ENCODE measurements around the gene RAB11FIP4.
A peak's percentile ranks its signal among the peaks of the same experiment; 100 is the strongest.

The RAB11FIP4 gene

GRCh38 chr17:31486351-31487062 is 95.0 kb downstream of the RAB11FIP4 start:
- no peak for TF ChIP-seq CTCF (IDR thresholded peaks at IDR 0.05)
- no peak for TF ChIP-seq ZFX (IDR thresholded peaks at IDR 0.05; ENCODE audit: borderline replicate concordance)
- H3K27ac ChIP-seq, result no peak overlapping the region

- no peak for TF ChIP-seq CTCF (IDR thresholded peaks at IDR 0.05)
- TF ChIP-seq ZFX (IDR thresholded peaks at IDR 0.05; ENCODE audit: borderline replicate concordance), result no peak
Observed at GRCh38 chr17:31487063-31487647, 95.7 kb downstream of the RAB11FIP4 start.

GRCh38 chr17:31487648-31488263 is 96.3 kb downstream of the RAB11FIP4 start:
- TF ChIP-seq ZFX (IDR thresholded peaks at IDR 0.05; ENCODE audit: borderline replicate concordance) (no peak), CTCF (IDR thresholded peaks at IDR 0.05) (peak; percentile 27)
- peak overlapping the region; percentile 79 for H3K27ac ChIP-seq

More at GRCh38 chr17:31487063-31487647, 95.7 kb downstream of the RAB11FIP4 start:
- peak overlapping the region; percentile 79; the same call in 1 of the 2 replicates for H3K27ac ChIP-seq

DNA sequence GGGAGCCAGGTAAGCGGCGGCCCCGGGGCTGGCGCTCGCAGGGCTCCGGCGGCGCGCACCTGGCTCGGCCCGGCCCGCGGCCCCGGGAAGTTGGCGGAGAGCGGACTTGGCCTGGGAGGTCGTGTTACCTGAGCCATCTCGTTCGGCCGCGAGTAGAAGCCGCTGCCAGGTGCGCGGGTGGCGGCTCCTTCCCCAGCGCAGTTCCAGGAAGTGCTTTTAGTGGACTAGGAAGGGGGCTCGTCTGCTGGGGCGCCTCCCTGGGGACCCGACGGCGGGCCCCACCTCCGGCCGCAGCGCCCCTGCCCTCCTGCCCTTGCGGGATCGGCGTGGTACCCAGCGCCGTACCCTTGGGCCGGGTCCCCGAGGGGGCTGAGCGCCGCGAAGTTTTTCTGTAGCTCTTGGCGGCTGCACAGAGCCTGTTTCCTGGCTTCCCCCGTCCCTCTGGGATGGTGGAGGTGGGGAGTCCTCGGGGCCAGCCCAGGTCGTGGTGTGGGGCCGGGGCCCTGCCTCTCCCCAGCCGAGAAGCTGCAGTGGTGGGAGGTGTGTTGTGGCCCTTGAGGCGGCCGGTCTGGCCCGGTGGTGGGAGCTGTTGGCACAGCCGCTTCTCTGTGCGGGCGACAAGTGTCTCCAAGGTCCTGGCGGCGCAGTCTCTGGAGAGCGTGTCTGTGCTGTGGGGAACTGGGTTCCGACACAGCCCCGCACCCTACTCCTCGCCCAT is 96.9 kb downstream of the RAB11FIP4 start:
- TF ChIP-seq CTCF (IDR thresholded peaks at IDR 0.05) (no peak), ZFX (IDR thresholded peaks at IDR 0.05; ENCODE audit: borderline replicate concordance) (no peak)
- peak overlapping the region; percentile 79 for H3K27ac ChIP-seq

GRCh38 chr17:31488982-31489294 is 97.5 kb downstream of the RAB11FIP4 start:
- TF ChIP-seq CTCF (IDR thresholded peaks at IDR 0.05) (no peak), ZFX (IDR thresholded peaks at IDR 0.05; ENCODE audit: borderline replicate concordance) (no peak)

GRCh38 chr17:31489295-31490018 is 98.0 kb downstream of the RAB11FIP4 start:
- H3K27ac ChIP-seq, result peak overlapping the region; percentile 79
- TF ChIP-seq CTCF (IDR thresholded peaks at IDR 0.05) (no peak), ZFX (IDR thresholded peaks at IDR 0.05; ENCODE audit: borderline replicate concordance) (no peak)

More at GRCh38 chr17:31488982-31489294, 97.5 kb downstream of the RAB11FIP4 start:
- peak overlapping the region; percentile 79 for H3K27ac ChIP-seq

Data from 22Rv1 (cell line).